ENCODE results near the gene TUBA1C. TPM values are rescaled to one million over a fixed set of nuclear protein-coding genes. Genes with fewer than 3 reads are reported as not detected.

Gene TUBA1C
- total and polyA plus RNA-seq, 10 of the 15 experiments (the other 5 are each of a cell fraction or from before 2014, with no cell fraction given): 285 to 1,003 (median 441) TPM

- TF ChIP-seq ZBTB33 (IDR thresholded peaks at IDR 0.05) (no peak), EZH2 (IDR thresholded peaks at IDR 0.05; ENCODE audit: borderline replicate concordance, control insufficient read depth, low read depth, low read length) (no peak), ESRRA (IDR thresholded peaks at IDR 0.05; ENCODE audit: low read length) (no peak), ETV6 (conservative IDR thresholded peaks at IDR 0.05 in 1 of 2, IDR thresholded peaks at IDR 0.05 in 1 of 2; ENCODE audit: borderline replicate concordance in 1 of 2, low read depth in 1 of 2) (no peak), BHLHE40 (IDR thresholded peaks at IDR 0.05; ENCODE audit: borderline replicate concordance in 1 of 2, low read depth in 2 of 2, low read length in 1 of 2) (no peak), HCFC1 (IDR thresholded peaks at IDR 0.05; ENCODE audit: low read length) (no peak), REST (IDR thresholded peaks at IDR 0.05; ENCODE audit: low read depth, low read length) (no peak), USF2 (IDR thresholded peaks at IDR 0.05; ENCODE audit: borderline replicate concordance, low read depth, low read length) (no peak), PAX8 (IDR thresholded peaks at IDR 0.05) (no peak), ATF7 (IDR thresholded peaks at IDR 0.05; ENCODE audit: low read depth) (no peak), PBX3 (IDR thresholded peaks at IDR 0.05; ENCODE audit: insufficient replicate concordance, low read depth, low read length) (no peak), ZNF207 (IDR thresholded peaks at IDR 0.05; ENCODE audit: borderline replicate concordance) (no peak), NRF1 (conservative IDR thresholded peaks at IDR 0.05; ENCODE audit: low read depth, low read length) (no peak), ZNF687 (IDR thresholded peaks at IDR 0.05) (no peak), RCOR1 (conservative IDR thresholded peaks at IDR 0.05; ENCODE audit: low read depth, low read length) (0 out of 2 replicates have a peak, but pooled peaks have one; percentile 87)
Measured at GRCh38 chr12:49322708-49323523, 58.0 kb downstream of the TUBA1C start, which contains the start of gene TROAP (continued).

Measured in GM12878 (cell line).